ENCODE measurements around the gene MYO1C.
"Not testable (repeated sequence)": the region's sequence is repeated elsewhere in the genome, so short reads cannot be mapped to it uniquely, and the experiment has no call there.

MYO1C gene

GRCh38 chr17:1509290-1509881 is 16.9 kb upstream of the MYO1C start:
- TF ChIP-seq ESRRG (CRISPR knock-in tag; IDR thresholded peaks at IDR 0.05) (no peak), GLIS3 (CRISPR knock-in tag; IDR thresholded peaks at IDR 0.05) (no peak), TCF4 (CRISPR knock-in tag; IDR thresholded peaks at IDR 0.05; ENCODE audit: borderline replicate concordance) (no peak), ZNF565 (CRISPR knock-in tag; conservative IDR thresholded peaks at IDR 0.05; ENCODE audit: low read depth) (no peak), OSR1 (CRISPR knock-in tag; IDR thresholded peaks at IDR 0.05) (no peak), CSRNP3 (CRISPR knock-in tag; IDR thresholded peaks at IDR 0.05) (no peak), BACH2 (CRISPR knock-in tag; IDR thresholded peaks at IDR 0.05; ENCODE audit: borderline replicate concordance) (no peak), ZC3H10 (CRISPR knock-in tag; IDR thresholded peaks at IDR 0.05) (no peak), PPARA (CRISPR knock-in tag; IDR thresholded peaks at IDR 0.05; ENCODE audit: borderline replicate concordance) (no peak), ISL1 (CRISPR knock-in tag; IDR thresholded peaks at IDR 0.05) (no peak), ZNF70 (CRISPR knock-in tag; IDR thresholded peaks at IDR 0.05) (no peak), TOX (CRISPR knock-in tag; IDR thresholded peaks at IDR 0.05; ENCODE audit: borderline replicate concordance) (no peak), ARNTL (CRISPR knock-in tag; IDR thresholded peaks at IDR 0.05; ENCODE audit: borderline replicate concordance, low read depth) (no peak), RARB (CRISPR knock-in tag; IDR thresholded peaks at IDR 0.05) (no peak)
- TF ChIP-seq, protein P1, sequence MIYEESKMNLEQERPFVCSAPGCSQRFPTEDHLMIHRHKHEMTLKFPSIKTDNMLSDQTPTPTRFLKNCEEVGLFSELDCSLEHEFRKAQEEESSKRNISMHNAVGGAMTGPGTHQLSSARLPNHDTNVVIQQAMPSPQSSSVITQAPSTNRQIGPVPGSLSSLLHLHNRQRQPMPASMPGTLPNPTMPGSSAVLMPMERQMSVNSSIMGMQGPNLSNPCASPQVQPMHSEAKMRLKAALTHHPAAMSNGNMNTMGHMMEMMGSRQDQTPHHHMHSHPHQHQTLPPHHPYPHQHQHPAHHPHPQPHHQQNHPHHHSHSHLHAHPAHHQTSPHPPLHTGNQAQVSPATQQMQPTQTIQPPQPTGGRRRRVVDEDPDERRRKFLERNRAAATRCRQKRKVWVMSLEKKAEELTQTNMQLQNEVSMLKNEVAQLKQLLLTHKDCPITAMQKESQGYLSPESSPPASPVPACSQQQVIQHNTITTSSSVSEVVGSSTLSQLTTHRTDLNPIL (CRISPR knock-in tag; IDR thresholded peaks at IDR 0.05; ENCODE audit: low read depth) = no peak
- TF ChIP-seq, protein P2, sequence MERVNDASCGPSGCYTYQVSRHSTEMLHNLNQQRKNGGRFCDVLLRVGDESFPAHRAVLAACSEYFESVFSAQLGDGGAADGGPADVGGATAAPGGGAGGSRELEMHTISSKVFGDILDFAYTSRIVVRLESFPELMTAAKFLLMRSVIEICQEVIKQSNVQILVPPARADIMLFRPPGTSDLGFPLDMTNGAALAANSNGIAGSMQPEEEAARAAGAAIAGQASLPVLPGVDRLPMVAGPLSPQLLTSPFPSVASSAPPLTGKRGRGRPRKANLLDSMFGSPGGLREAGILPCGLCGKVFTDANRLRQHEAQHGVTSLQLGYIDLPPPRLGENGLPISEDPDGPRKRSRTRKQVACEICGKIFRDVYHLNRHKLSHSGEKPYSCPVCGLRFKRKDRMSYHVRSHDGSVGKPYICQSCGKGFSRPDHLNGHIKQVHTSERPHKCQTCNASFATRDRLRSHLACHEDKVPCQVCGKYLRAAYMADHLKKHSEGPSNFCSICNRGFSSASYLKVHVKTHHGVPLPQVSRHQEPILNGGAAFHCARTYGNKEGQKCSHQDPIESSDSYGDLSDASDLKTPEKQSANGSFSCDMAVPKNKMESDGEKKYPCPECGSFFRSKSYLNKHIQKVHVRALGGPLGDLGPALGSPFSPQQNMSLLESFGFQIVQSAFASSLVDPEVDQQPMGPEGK (CRISPR knock-in tag; IDR thresholded peaks at IDR 0.05; ENCODE audit: borderline replicate concordance) = no peak
- ATAC-seq = no peak

GRCh38 chr17:1508709-1509108 is 16.2 kb upstream of the MYO1C start:
- not testable (repeated sequence) for ATAC-seq

GRCh38 chr17:1506649-1507267 is 14.3 kb upstream of the MYO1C start:
- no peak for ATAC-seq
- TF ChIP-seq TCF4 (CRISPR knock-in tag; IDR thresholded peaks at IDR 0.05; ENCODE audit: borderline replicate concordance) = no peak
- no peak for TF ChIP-seq ZNF70 (CRISPR knock-in tag; IDR thresholded peaks at IDR 0.05)
- TF ChIP-seq ESRRG (CRISPR knock-in tag; IDR thresholded peaks at IDR 0.05) = no peak
- TF ChIP-seq SNAI2 (CRISPR knock-in tag; IDR thresholded peaks at IDR 0.05) = no peak
- TF ChIP-seq BACH2 (CRISPR knock-in tag; IDR thresholded peaks at IDR 0.05; ENCODE audit: borderline replicate concordance) = no peak
- no peak for TF ChIP-seq GLIS3 (CRISPR knock-in tag; IDR thresholded peaks at IDR 0.05)
- TF ChIP-seq ZNF8 (CRISPR knock-in tag; IDR thresholded peaks at IDR 0.05) = no peak
- TF ChIP-seq POU6F1 (CRISPR knock-in tag; IDR thresholded peaks at IDR 0.05; ENCODE audit: borderline replicate concordance, low read depth) = no peak
- TF ChIP-seq RARB (CRISPR knock-in tag; IDR thresholded peaks at IDR 0.05) = no peak
- TF ChIP-seq, protein P1 (CRISPR knock-in tag; IDR thresholded peaks at IDR 0.05; ENCODE audit: low read depth) = no peak
- no peak for TF ChIP-seq ZFP30 (CRISPR knock-in tag; IDR thresholded peaks at IDR 0.05)
- TF ChIP-seq ZC3H10 (CRISPR knock-in tag; IDR thresholded peaks at IDR 0.05) = no peak
- no peak for TF ChIP-seq ISL1 (CRISPR knock-in tag; IDR thresholded peaks at IDR 0.05)
- TF ChIP-seq CSRNP3 (CRISPR knock-in tag; IDR thresholded peaks at IDR 0.05) = no peak
- no peak for TF ChIP-seq ARNTL (CRISPR knock-in tag; IDR thresholded peaks at IDR 0.05; ENCODE audit: borderline replicate concordance, low read depth)
- no peak for TF ChIP-seq ZFP3 (CRISPR knock-in tag; IDR thresholded peaks at IDR 0.05)
- TF ChIP-seq PPARA (CRISPR knock-in tag; IDR thresholded peaks at IDR 0.05; ENCODE audit: borderline replicate concordance) = no peak

All from SK-N-SH treated with all-trans-retinoic acid at 6 μM for 48 hours (cell line).